Heart left ventricle (tissue), 16 donors: ENCODE measurements around the gene PDAP1. TPM values are rescaled to one million over a fixed set of nuclear protein-coding genes. Genes with fewer than 3 reads are reported as not detected.
"Not testable (repeated sequence)": the region's sequence is repeated elsewhere in the genome, so short reads cannot be mapped to it uniquely, and the experiment has no call there.

Experiments
- ATAC-seq, 4 donors: fragments of 200-7000 bp; cut with Tn5 transposase; one replicate each; pipeline ENCODE4 v1.9.1; 2020 to 2022; ENCODE audit warnings: moderate library complexity in 4 of 4, mild to moderate bottlenecking in 3 of 4, moderate number of reproducible peaks in 1 of 4
- DNase-seq, 5 donors: peaks; one replicate each; pipeline ENCODE4 v3.0.0-alpha.2; 2020
- H3K27ac ChIP-seq, 12 donors: fragments of 200-600 bp; sonication (generic) in 4 of 12; one replicate each; pipeline versions ENCODE4 v1.5.0 to v1.8.0; 2016 to 2022; ENCODE audit warnings: mild to moderate bottlenecking in 2 of 12
- H3K27me3 ChIP-seq, 9 donors: fragments of 200-600 bp; sonication (generic) in 2 of 9; one replicate each; pipeline versions ENCODE4 v1.5.1 to v1.8.0; 2016 to 2022; ENCODE audit warnings: mild to moderate bottlenecking in 3 of 9
- H3K36me3 ChIP-seq, 9 donors: fragments of 200-600 bp; sonication (generic) in 2 of 9; one replicate each; pipeline versions ENCODE4 v1.5.0 to v1.8.0; 2018 to 2022; ENCODE audit warnings: mild to moderate bottlenecking in 2 of 9
- H3K4me1 ChIP-seq, 12 donors: fragments of 200-600 bp; sonication (generic) in 4 of 12; one replicate each; pipeline versions ENCODE4 v1.5.0 to v1.8.0; 2016 to 2022; ENCODE audit warnings: mild to moderate bottlenecking in 3 of 12
- H3K4me3 ChIP-seq, 12 donors: fragments of 200-600 bp; sonication (generic) in 4 of 12; one replicate each; pipeline versions ENCODE4 v1.5.0 to v1.8.0; 2017 to 2022; ENCODE audit warnings: mild to moderate bottlenecking in 9 of 12, moderate library complexity in 4 of 12
- H3K9me3 ChIP-seq, 12 donors: fragments of 200-600 bp; sonication (generic) in 4 of 12; one replicate each; pipeline versions ENCODE4 v1.5.0 to v1.8.0; 2016 to 2022; ENCODE audit warnings: mild to moderate bottlenecking in 1 of 12
- CTCF ChIP-seq, 12 donors: fragments of 200-600 bp; sonication (generic) in 4 of 12; IDR thresholded peaks; one replicate each; pipeline versions ENCODE4 v1.5.0 to v1.8.0; 2018 to 2022; ENCODE audit warnings: antibody characterized with exemption in 12 of 12, mild to moderate bottlenecking in 5 of 12
- POLR2A ChIP-seq, 2 donors: fragments of 450-650 bp; IDR thresholded peaks; one replicate each; pipeline ENCODE4 v1.6.1; 2017; ENCODE audit warnings: antibody characterized with exemption in 2 of 2, mild to moderate bottlenecking in 2 of 2, moderate library complexity in 2 of 2
- WGBS, 4 donors: extraction: QIAGEN DNeasy Blood & Tissue Kit in 2 of 4; methylation state at CpG; one replicate each; pipeline versions ENCODE4 v1.1.5 to v1.1.7; 2013 to 2018; 5-methylcytosine and 5-hydroxymethylcytosine counted together
- intact Hi-C, 10 donors: fragments of 100-400 bp; cut with DNase I; formaldehyde crosslinking; loops; one replicate each; pipeline versions ENCODE4 v1.11.1 to v1.14.2; 2022
- polyA plus RNA-seq, 2 donors: library from polyadenylated mRNA; stranded (reverse); fragments of 200-250 nt; gene quantifications; one replicate each; pipeline ENCODE4 v1.2.3, GENCODE V29; 2013
- total RNA-seq, 9 donors: library from RNA; depleted of rRNA in 2 of 9; stranded (reverse); fragments of >200 nt in 2 of 9; fragmentation: NEBNext Ultra II Directional in 3 of 9; extraction: Animal tissue kit (Norgen Biotek cat#: 25700) in 3 of 9; gene quantifications; one replicate each; pipeline versions ENCODE4 v1.1.0 to v1.2.4, GENCODE V29; 2016 to 2023
- donor health status: ischemic (EF 13 %, LVEDD 7.1; RV severe dilation, severe dysfunction).
- donor health status: healthy with polysubstance abuse.
- donor health status: DM: no; HTN: yes; CAD: no.
- donor health status: DM: no; HTN: no; CAD: no.
- donor health status: ischemic (EF 25% LVEDD 6.9; RV normal size, moderate dysfunction).
- donor health status: ischemic (EF 25% LVEDD 5.7; RV mildly dilated, moderate dysfunction).
- donor health status: healthy.
- donor health status: DM: yes; HTN: yes; CAD: no.
- donor health status: ischemic (EF 35%, LVEDD 5.7; RV mildly dilated, moderate dysfunction).
- donor health status: nonischemic (EF 11% LVEDD 7.7; RV severe dilation, severe dysfunction).
- donor health status: DM: yes; HTN: yes; CAD: no.
- donor health status: PGD.
- donor health status: ischemic (EF 29% LVEDD 5.4; RV normal size, mild dysfunction).
- donor health status: nonischemic (EF 23%, LVEDD 6.1; RV moderate dilation, normal function).

Gene PDAP1
- total and polyA plus RNA-seq, 11 donors, result 88.7 to 309 (median 102) TPM

GRCh38 chr7:99392046-99392445 is 16.4 kb downstream of the PDAP1 start:
- Histone ChIP-seq H3K4me1 (peaks cover 0 to 21% (median 15%) of the 10 kb centered on the region in 12 donors), H3K9me3 (no peaks in the 10 kb centered on the region), H3K27ac (peak overlapping the region in 4 of 12 donors; percentile 67 to 79 (median 77)), H3K27me3 (no peaks in the 10 kb centered on the region), H3K36me3 (peaks cover 0 to 97% (median 73%) of the 10 kb centered on the region in 9 donors), H3K4me3 (peak overlapping the region in 6 of 12 donors; percentile 55 to 68 (median 58))
- ATAC-seq, result no peak
- no peak for DNase-seq
- intact Hi-C loops, result loop anchor here in 1 of 10 donors (2.0 kb wide), 1 partner anchor 17 kb away; the partner anchor contains the start of gene ARPC1B
- TF ChIP-seq CTCF (IDR thresholded peaks at IDR 0.05), result no peak
- no peak for TF ChIP-seq POLR2A (IDR thresholded peaks at IDR 0.05)
- WGBS, 4 donors, result 91 to 95% (median 93%) methylated on average over 8 of the region's 8 CpGs

- Histone ChIP-seq H3K36me3 (peaks cover 0 to 97% (median 75%) of the 10 kb centered on the region in 9 donors), H3K4me3 (no peak overlapping the region)
Measured at GRCh38 chr7:99390941-99391602, 17.3 kb downstream of the PDAP1 start.

GRCh38 chr7:99389772-99390171 is 18.6 kb downstream of the PDAP1 start:
- 91 to 95% (median 93%) methylated on average over 13 of the region's 13 CpGs for WGBS, 4 donors
- Histone ChIP-seq H3K27ac (no peak overlapping the region), H3K36me3 (peaks cover 0 to 93% (median 68%) of the 10 kb centered on the region in 9 donors), H3K4me3 (no peak overlapping the region), H3K4me1 (peaks cover 0 to 21% (median 15%) of the 10 kb centered on the region in 12 donors), H3K9me3 (no peaks in the 10 kb centered on the region), H3K27me3 (no peaks in the 10 kb centered on the region)
- DNase-seq (peak in 1 of 5 donors; percentile 62), ATAC-seq (no peak)
- intact Hi-C loops, result no loop called here
- no peak for TF ChIP-seq CTCF (IDR thresholded peaks at IDR 0.05)
- TF ChIP-seq POLR2A (IDR thresholded peaks at IDR 0.05), result no peak

More at GRCh38 chr7:99390941-99391602, 17.3 kb downstream of the PDAP1 start:
- ATAC-seq (no peak), DNase-seq (peak in 1 of 5 donors; percentile 35)
- no peaks in the 10 kb centered on the region for H3K27me3 ChIP-seq
- TF ChIP-seq CTCF (IDR thresholded peaks at IDR 0.05) (no peak), POLR2A (IDR thresholded peaks at IDR 0.05) (no peak)
- H3K27ac ChIP-seq, result no peak overlapping the region
- peaks cover 0 to 21% (median 15%) of the 10 kb centered on the region in 12 donors for H3K4me1 ChIP-seq
- intact Hi-C loops, result no loop called here
- WGBS, 4 donors, result 92 to 95% (median 92%) methylated on average over 23 of the region's 23 CpGs
- H3K9me3 ChIP-seq, result no peaks in the 10 kb centered on the region

- no peak for ATAC-seq
- intact Hi-C loops, result no loop called here
- no peaks in the 10 kb centered on the region for H3K27me3 ChIP-seq
- no peaks in the 10 kb centered on the region for H3K9me3 ChIP-seq
- 90 to 95% (median 95%) methylated on average over 3 to 20 of the region's 20 CpGs for WGBS, 4 donors
- TF ChIP-seq POLR2A (IDR thresholded peaks at IDR 0.05), result no peak
- TF ChIP-seq CTCF (IDR thresholded peaks at IDR 0.05), result no peak
- peaks cover 0 to 29% (median 6%) of the 10 kb centered on the region in 12 donors for H3K4me1 ChIP-seq
- DNase-seq, result no peak
- H3K4me3 ChIP-seq, result no peak overlapping the region
- peaks cover 0 to 91% (median 58%) of the 10 kb centered on the region in 9 donors for H3K36me3 ChIP-seq
- H3K27ac ChIP-seq, result no peak overlapping the region
Measured at GRCh38 chr7:99387912-99388311, 20.5 kb downstream of the PDAP1 start.

- DNase-seq, H3K4me3 ChIP-seq, ATAC-seq, H3K9me3 ChIP-seq, H3K27ac ChIP-seq, H3K27me3 ChIP-seq, intact Hi-C loops: not testable (repeated sequence)
- Histone ChIP-seq H3K36me3 (peaks cover 0 to 92% (median 58%) of the 10 kb centered on the region in 9 donors), H3K4me1 (peaks cover 0 to 26% (median under 1%) of the 10 kb centered on the region in 12 donors)
- WGBS, 4 donors, result 89 to 97% (median 94%) methylated on average over 14 of the region's 14 CpGs
Measured at GRCh38 chr7:99387239-99387635, 21.2 kb downstream of the PDAP1 start.
